ENCODE measurements around the gene STK4.

The STK4 gene

DNA sequence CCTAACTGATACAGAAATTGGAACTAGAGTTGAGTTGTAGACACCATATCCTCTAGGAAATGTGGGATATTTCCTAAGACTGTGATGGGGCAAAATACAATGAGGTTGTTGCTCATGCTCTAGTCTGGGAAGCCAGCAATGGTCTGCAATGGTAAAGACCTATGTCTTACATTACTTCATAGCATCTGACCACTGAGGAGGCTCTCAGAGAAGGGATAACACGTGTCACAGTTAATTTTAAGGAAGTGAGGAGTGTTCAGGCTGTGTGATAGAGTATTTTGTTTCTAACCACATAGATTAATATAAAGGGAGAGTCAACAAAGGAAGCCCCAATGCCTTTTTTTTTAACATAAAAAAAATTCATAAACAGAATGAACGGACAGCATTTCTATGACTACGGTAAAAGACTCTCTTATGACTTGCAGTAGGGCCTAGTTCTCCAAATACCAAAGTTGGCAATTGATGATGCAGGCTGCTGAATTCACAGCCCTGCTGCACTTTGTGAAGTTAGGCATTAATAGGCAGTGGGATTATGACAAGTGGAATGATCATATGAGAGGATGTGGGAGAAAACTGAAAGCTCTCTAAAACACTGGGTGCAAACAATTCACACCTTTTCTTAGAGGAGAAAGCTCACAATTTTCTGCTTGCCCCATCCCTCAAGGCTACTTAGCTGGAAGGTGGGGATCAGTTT is 120.9 kb downstream of the STK4 start:
- no peak overlapping the region for H3K4me3 ChIP-seq (ENCODE audit: low read depth, low read length)
- DNase-seq (ENCODE audit: low read depth), result no peak
- TF ChIP-seq, protein P1, sequence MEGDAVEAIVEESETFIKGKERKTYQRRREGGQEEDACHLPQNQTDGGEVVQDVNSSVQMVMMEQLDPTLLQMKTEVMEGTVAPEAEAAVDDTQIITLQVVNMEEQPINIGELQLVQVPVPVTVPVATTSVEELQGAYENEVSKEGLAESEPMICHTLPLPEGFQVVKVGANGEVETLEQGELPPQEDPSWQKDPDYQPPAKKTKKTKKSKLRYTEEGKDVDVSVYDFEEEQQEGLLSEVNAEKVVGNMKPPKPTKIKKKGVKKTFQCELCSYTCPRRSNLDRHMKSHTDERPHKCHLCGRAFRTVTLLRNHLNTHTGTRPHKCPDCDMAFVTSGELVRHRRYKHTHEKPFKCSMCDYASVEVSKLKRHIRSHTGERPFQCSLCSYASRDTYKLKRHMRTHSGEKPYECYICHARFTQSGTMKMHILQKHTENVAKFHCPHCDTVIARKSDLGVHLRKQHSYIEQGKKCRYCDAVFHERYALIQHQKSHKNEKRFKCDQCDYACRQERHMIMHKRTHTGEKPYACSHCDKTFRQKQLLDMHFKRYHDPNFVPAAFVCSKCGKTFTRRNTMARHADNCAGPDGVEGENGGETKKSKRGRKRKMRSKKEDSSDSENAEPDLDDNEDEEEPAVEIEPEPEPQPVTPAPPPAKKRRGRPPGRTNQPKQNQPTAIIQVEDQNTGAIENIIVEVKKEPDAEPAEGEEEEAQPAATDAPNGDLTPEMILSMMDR (IDR thresholded peaks at IDR 0.05; ENCODE audit: insufficient read depth, low read depth, low read length, missing control alignments), result no peak

DNA sequence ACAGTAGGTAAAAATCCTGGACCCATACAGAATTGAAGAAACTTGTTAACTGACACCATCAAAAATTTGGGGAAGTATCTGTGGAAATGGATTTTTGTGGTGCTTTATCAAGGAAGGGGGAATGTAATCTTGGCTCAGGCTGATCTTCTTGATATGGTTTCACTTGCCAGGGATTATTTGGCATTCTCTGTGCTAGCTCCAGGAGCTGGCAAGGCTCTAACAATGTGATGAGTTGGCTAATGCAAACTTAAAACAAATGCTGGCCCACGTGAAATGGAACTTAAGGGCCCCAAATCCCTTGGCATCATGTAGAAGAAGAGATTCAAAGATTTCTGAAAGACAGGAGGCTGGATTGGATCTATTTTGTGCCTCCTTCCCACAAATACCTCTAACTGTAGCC is 121.5 kb downstream of the STK4 start:
- TF ChIP-seq, protein P1 (IDR thresholded peaks at IDR 0.05; ENCODE audit: insufficient read depth, low read depth, low read length, missing control alignments), result no peak
- no peak for DNase-seq (ENCODE audit: low read depth)
- H3K4me3 ChIP-seq (ENCODE audit: low read depth, low read length), result no peak overlapping the region

DNA sequence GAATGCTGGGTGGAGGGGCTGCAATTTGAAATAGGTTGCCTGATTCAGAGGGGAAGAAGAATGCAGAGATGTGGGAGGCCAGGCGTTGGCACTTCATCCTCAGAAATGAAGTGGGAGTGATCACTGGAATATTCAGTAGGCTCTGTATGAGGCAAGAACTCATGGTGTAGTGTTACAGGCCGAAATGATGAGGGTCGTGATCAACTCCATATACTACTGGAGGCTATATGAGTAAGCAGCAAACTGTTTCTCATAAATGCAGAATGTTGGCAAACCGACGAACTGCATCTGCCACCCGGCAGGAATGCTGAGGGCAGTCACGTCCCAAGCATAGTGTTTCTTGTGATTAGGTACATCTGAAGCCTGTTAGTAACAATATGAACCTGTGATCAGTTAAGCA is 121.9 kb downstream of the STK4 start:
- H3K4me3 ChIP-seq (ENCODE audit: low read depth, low read length), result no peak overlapping the region
- no peak for DNase-seq (ENCODE audit: low read depth)
- TF ChIP-seq, protein P1 (IDR thresholded peaks at IDR 0.05; ENCODE audit: insufficient read depth, low read depth, low read length, missing control alignments), result no peak

DNA sequence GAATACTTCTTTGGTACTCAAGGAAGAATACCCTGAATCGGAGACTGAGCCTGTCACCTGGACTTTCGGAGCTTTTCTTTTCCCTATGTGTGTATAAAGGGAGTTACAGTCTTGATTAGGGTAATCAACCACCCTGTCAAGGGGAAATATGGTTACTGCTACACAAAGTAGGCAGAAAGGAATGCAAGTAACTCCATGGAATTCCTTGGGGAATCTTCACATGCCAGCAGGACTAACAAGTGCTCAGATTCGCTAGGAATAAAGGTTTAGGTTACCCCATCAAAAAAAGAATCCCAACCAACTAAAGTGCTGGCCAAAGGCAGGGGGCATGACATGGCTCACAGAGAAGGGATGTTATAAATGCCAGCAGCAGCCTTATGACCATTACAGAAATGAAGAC is 124.2 kb downstream of the STK4 start:
- TF ChIP-seq, protein P1 (IDR thresholded peaks at IDR 0.05; ENCODE audit: insufficient read depth, low read depth, low read length, missing control alignments), result no peak
- no peak for DNase-seq (ENCODE audit: low read depth)
- no peak overlapping the region for H3K4me3 ChIP-seq (ENCODE audit: low read depth, low read length)

DNA sequence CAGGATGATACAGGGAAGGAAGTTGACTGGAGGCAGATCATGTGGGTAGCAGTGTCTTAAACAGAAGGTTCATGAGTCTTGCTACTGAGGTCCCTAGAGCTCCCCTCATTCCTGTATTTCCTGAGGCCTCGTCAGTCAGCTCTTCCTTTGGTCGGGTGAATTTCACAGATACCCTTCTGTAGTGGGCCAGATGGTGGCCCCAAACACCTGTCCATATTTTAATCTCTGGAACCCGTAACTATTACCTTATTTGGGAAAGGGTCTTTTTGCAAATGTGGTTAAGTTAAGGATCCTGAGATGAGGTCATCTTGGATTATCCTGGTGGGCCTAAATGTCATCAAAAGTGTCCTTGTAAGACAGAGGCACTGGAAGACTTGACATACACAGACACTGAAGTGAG is 125.1 kb downstream of the STK4 start:
- TF ChIP-seq, protein P1 (IDR thresholded peaks at IDR 0.05; ENCODE audit: insufficient read depth, low read depth, low read length, missing control alignments), result no peak
- no peak overlapping the region for H3K4me3 ChIP-seq (ENCODE audit: low read depth, low read length)
- no peak for DNase-seq (ENCODE audit: low read depth)

DNA sequence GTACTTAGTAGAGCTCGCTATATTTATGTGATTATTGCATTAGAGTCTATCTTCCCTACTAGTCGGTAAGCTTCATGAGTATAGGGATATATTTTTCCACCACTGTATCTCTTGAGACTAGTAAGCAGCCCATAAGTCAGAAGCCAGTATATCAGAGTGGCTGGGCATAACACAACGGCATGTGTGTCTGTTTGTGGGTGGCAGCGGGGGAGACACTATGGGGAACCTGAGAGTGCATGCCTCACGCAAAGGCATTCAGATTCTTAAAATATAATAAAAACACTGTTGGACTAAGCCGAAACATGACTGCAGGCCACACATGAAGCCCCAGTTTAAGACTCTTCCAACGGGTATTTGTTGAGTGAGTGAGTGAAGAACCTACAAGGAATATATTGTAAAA is 126.6 kb downstream of the STK4 start:
- H3K4me3 ChIP-seq (ENCODE audit: low read depth, low read length), result no peak overlapping the region
- TF ChIP-seq, protein P1 (IDR thresholded peaks at IDR 0.05; ENCODE audit: insufficient read depth, low read depth, low read length, missing control alignments), result no peak
- no peak for DNase-seq (ENCODE audit: low read depth)

DNA sequence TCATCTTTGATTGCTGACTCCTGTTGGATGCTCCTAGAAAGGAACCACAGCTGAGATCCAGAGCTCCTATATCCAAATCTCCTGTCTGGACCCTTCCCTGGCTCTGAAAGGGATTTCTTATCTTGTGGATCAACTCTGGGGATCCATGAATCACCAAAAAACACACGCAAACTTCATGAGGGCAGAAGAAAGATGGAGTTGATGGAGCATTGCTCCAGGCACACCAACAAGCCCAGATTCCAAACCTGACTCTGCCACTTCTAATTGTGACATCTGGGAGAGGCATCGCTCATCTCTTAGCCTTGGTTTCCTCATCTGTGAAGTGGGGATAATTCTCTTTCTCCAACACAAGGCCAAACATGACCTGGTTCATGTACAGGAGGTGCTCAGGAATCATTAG is 127.9 kb downstream of the STK4 start:
- no peak for DNase-seq (ENCODE audit: low read depth)
- H3K4me3 ChIP-seq (ENCODE audit: low read depth, low read length), result no peak overlapping the region
- TF ChIP-seq, protein P1 (IDR thresholded peaks at IDR 0.05; ENCODE audit: insufficient read depth, low read depth, low read length, missing control alignments), result no peak
